ELR (cell line): ENCODE measurements around the gene ANKRD63.
A peak's percentile ranks its signal among the peaks of the same experiment; 100 is the strongest.

ENCODE experiments used
- DNase-seq: peaks from one replicate; pipeline ENCODE4 v3.0.0-alpha.2; 2015; ENCODE audit warnings: low read depth

The ANKRD63 gene

GRCh38 chr15:40313531-40314398, 30.9 kb upstream of the ANKRD63 start:
- no peak for DNase-seq

DNA sequence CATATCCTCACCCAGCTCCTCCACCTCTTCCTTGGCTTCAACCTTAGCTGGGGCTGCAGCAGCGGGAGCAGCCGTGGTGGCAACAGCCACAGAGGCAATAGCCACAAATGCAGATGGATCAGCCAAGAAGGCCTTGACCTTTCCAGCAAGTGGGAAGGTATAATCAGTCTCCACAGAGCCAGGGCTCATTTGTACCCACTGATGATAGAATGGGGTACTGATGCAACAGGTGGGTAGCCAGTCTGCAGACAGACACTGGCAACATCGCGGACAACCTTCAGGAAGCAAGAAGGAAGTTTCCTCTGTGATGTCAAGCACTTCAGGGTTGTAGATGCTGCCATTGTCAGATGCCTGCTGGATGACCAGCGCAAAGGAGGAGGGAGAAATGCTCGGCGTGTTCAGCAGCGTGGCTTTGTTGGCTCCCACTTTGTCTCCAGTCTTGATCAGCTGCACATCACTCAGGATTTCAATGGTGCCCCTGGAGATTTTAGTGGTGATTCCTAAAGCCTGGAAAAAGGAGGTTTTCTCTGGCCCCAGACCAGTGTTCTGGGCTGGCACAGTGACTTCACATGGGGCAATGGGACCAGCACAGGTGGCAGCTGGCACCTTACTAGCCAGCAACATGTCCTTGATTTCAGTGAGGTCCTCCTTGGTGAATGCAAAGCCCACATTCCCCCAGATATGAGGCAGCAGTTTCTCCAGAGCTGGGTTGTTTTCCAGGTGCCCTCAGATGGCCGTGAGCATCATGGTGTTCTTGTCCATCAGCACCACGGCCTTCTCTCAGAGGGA, 29.7 kb upstream of the ANKRD63 start:
- DNase-seq = no peak

DNA sequence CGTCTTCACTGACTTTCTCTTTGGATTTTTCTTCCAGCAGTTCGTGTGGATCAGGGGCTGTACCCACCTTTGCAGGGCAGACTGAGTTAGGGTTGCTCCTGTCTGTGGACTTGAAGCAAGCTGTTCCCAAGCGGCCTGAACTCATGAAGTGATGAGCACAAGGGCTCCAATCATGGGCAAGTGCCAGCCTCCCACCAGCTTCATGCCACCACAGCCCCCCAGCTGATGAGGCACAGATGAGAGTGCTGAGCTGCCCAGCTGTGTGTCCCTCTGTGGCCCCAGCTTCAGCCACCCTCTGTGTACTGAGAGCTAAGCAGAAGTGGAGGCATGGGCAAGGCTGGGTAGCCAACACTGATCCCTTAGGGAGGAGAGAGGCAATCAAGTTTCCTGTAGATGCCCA, 28.1 kb upstream of the ANKRD63 start:
- DNase-seq = no peak

DNA sequence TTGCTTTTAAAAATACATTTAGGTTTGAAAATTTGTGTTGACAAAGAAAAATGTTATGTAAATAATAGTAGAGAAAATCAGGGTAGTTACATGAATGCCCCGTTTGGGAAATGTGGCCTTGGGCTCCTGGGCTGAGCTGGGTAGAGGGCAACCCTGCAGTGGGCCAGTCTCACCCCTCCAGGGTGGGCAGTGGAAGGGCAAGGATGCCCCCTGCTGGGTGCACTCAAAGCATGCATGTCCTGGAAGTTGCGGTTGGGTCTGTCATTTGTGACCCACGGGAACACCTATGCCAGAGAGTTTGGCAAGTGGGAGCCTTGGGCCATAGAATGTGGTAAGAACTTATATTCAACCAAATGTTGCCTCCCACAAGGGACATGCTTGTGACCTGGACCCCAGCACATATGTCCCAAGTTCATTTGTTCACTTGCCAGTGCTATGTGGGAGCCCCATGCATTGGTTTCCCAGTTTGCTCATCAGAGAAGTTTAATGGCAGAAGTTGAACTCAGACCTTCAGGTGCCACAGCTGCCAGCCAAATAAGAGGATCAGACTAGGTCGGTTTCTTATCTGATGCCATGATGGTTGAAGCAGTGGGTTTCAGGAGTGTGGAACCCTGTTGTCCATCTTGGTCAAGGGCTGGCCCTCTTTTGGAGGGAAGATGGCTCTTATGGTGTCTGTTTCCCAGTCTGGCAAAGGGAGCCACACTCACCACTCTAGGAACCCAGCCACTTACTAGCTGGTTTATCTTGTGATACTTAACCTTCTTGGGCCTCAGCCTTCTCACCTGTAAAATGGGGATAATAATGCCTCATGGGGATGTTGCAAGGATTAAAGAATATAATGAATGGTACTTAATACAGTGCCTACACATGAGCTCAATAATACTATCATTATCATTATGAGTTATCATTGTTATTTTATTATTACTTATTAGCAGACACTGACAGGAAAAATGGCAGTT, 27.4 kb upstream of the ANKRD63 start:
- peak; percentile 47 for DNase-seq

DNA sequence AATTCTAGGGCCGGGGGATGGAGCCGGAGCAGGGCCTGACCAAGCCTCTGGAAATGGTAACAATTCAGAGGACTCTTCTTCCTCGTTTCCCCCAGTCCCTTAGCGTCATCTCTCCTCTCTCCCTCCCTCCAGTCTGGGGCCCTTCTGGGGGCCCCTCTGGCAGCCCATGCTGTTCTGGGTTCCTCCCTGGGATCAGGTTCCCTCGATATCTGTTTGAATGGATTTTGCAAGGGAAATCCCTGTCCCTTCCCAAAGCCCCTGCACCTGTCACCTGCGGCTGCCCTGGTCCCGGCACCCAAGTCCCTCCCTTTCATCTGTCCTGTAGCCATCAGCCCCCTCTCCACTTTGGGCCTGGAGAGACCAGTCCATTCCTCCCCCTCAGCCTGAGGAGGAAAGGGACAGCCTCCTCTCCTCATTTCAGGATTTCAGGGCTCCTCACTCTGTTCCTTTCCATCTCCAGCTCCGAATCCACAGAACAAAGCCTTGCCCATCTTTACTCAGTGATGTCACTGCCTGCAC, 26.5 kb upstream of the ANKRD63 start:
- no peak for DNase-seq

DNA sequence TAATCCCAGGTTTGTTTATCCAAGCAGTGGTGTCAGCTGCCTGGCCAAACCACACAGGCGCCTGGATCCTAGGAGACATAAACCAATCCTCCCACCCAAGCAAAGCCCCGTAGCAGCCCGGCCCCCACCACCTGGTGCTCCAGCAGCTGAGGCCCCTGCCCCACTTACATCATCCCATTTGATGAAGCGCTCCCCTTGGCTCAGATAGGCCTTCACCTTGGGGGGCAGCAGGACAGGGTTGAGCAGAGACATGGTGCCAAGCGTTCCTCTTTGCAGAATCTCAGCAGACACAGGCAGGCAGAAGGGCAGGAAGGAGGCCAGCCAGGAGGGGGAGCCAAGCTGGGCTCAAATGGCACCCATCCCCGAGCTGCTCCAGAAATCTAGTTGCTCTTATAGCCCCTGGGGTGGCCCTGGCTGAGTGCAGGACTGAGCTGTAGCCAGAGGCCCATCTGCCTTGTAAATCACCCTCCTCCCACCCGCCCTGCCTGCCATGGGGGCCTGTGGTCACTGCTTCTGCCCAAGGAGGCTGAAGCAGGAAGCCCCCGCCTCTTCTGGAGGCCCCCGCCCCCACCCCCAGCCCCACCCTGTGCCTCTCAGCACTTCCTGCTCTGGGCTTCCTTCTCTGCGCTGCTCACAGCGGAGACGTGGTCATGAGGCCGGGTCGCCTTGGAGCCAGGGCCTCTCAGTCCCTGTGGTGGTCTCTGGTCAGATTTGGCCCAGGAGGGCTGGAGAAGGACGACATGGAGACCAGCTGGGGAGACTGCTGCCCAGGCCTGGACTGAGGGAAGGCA, 24.8 kb upstream of the ANKRD63 start, which contains the start of gene PLCB2:
Gene PLCB2, minus strand, starts transcription at position 515 of the 791 bp plus-strand sequence. Its CDS starts 263 bp downstream, at position 252.
- no peak for DNase-seq

GRCh38 chr15:40306908-40307307, 24.0 kb upstream of the ANKRD63 start:
- no peak for DNase-seq

DNA sequence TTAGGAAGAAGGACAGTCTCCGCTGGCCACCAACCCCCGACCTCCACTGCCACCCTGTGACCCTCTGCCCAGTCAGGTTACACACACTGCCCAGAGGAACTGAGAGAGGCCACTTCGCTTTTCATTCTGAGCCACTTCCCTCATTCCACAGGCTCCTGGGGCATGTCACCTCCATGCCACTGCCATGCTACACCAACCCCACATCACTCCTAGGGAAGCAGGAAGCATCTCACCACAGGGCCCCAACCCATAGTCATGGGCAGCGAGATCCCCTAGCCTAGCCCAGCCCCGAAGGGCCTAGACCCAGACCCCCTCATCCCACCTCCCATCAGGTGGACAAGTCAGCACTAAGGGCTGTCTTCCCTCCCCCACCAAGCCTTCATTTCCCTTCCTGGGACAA, 23.5 kb upstream of the ANKRD63 start:
- DNase-seq = no peak

DNA sequence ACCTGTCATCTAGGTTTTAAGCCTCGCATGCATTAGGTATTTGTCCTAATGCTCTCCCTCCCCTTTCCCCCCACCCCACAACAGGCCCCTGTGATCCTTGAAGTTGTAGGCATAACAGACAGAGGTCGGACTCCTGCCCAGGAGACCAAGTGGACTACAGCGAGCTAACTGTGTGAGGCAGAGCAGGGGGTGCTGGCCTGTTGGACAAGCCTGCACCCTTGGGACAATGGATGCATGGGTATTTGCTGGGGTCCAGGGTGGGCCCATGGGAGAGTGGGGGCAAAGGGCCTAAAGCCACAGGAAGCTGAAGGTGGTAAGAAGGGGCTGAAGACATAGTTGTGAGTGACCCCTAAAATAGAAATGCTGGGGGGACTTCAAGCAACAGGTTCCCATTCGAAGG, 22.4 kb upstream of the ANKRD63 start:
- no peak for DNase-seq

DNA sequence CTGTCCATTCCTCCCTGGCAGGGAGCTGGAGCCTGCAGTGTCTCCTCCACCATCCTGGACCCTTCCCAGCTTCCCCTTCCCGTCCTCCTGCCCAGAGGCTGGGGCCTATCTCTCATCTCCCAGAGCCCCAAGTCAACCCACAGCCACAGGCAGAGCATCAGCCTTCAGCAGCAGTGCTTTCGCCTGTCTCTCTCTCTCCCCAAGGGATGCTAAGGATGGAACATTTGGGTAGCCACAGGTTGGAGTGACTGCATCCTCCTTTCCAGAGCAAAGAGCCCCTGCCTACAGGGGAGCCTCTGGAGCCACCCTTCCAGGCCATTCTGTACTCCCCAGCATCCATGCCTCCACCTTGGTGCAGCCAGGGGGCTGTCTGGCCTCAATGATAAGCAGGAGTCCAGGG, 20.7 kb upstream of the ANKRD63 start:
- no peak for DNase-seq

DNA sequence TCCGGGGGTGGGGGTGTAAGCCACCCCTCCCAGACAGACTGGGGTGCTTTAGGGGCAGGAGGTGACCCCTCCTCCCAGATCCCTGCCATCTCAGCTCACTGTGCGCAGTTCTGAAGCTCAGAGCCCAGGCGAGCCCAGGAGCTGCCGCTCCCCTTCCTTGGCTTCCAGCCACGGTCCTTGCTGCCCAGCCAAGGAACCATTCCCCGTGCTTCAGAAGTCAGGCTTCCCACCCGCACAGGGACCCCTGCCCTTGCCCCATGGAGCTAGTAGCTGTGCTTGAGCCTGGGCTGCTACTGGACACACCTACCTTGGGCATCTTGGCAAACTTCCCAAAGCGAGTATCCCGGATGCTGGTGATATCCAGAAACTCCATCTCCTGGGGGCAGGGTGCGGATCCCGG, 20.1 kb upstream of the ANKRD63 start:
- DNase-seq = no peak

DNA sequence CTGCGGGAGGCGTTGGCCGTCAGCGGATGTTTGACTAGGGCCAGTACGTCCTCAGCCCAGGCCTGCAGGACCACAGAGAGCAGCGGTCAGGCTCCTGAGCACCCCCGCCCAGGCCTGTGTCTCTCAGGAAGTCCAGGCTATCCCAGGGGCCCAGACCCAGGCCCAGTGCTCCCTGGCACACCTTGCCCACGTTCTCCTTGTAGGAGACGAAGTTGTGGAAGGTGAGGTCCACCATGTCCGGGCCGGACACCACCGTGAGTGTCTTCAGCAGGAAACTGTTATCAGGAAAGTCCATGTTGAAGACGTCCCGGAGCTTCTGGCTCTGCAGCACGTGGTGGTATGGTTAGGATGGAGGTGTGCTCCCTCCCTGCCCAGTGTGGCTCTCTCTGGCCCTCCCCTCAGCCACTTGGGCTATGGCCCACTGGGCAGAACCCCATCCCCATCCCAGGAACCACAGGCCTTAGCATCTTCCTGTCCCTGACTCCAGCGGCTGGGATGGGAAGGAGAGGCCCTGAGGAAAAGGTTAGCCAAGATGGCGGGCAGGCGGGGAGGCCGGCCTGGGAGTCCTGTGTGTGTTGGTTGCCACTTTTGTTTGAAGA, 19.5 kb upstream of the ANKRD63 start:
- DNase-seq = no peak

GRCh38 chr15:40301467-40302179, 18.8 kb upstream of the ANKRD63 start:
- DNase-seq = no peak

DNA sequence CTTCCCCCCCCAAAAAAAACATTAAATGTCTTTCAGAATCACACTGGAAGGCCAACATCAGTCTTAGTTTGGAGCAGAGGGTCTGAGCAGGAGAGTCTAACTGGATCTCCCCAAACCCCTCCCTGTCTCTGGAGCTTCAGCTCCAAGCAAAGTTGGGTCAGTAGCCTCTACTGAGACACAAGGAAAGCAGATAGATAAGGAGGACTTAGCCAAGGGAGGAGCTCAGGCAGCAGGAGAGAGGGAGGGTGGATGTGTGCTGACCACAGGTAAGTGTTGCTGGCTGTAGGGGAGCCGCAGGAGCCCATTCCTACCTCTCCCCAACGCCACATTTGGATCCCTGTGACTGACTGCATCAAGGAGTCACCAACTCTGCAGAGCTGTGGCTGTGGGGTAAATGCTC, 17.9 kb upstream of the ANKRD63 start:
- no peak for DNase-seq

GRCh38 chr15:40300367-40300766, 17.5 kb upstream of the ANKRD63 start:
- no peak for DNase-seq

DNA sequence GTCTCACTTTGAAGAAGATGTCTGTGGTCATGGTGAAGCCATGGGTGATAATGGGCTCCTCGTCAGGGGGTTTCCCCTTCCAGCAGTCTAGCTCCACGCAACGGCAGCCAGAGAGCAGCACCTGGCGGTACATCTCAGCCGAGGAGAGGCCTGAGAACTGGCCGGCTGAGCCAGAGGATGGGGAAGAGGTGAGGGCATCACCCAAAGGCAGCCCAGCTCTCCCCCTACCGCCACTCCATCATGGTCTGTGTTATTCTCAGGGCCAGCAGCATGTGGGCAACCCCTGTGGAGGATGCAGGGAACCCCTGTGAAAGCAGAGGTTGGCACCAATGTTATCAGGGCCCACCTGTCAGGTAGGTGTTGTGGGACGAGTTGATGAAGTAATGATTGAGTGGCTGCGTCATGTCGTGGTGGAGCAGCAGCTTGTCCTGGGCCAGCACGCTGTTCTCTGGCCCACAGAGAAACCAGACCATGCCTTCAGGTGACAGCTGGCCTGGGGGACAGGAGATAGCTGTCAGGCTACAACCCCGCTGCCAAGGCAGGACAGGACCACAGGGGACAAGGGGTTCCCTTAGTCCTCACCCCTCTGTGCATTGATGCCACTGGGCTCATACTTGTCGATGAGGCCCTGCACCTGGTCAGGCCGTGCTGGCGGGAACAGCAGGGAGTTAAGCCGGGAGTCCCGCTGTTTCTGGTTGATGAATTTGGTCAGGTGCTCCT, 15.5 kb upstream of the ANKRD63 start:
- no peak for DNase-seq

DNA sequence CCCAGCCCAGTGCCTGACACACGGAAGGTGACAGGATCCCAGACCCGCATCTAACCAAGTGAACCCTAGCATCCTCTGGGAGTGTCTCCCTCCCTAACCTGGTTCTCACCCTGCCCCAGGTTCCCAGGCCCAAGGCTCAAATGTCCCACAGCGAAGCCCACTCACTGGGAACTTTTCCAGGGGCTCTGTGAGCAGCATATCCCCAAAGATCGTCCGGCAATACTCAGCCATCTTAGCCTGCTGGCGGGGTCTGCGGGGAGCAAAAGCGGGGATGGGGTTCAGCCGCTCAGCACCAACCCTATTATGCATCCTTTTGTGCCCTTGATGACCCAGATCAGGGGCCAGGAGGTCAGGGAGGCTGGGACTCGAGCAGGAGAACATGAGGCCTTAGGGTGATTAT, 14.5 kb upstream of the ANKRD63 start:
- DNase-seq = no peak

DNA sequence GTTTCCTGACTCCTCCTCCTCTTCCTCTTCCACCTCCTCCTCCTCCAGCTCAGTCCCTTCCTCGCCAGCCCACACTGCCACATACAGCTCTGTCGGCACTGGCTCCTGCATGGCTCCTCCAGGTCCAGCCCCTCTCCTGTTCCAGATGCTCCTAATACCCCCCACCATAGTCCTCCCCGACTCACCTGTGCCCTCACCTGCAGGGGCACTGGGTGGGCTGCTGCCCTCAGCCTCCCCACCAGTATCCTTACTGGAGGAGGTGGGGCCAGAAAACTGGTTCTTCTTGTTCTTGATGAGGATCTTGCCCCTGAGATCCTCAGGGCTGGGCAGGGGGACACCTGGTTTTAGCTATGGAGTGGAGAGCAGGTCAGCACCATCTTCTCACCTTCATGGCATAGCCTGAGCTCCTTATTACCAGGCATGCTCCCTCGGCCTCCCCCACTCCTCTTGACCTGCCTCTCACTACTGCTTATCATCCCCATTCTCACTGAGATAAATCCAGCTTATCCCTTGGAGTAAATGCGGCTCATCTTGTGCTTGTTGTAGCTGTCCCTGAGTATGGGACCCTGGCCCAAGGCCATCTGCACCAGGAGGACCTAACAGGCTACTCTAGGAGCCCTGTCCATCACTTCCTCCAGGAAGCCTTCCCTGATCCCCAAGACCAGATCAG, 13.8 kb upstream of the ANKRD63 start:
- no peak for DNase-seq
